Colonic mucosa (tissue), 4 donors: ENCODE measurements around the gene EMC8. TPM values are rescaled to one million over a fixed set of nuclear protein-coding genes. Genes with fewer than 3 reads are reported as not detected.

ENCODE experiments used
- DNase-seq: peaks from one replicate; pipeline ENCODE4 v3.0.0-alpha.2; 2020
- H3K27ac ChIP-seq: fragments of 200-600 bp; one replicate; pipeline ENCODE4 v1.8.0; 2021
- H3K27me3 ChIP-seq: fragments of 200-600 bp; one replicate; pipeline ENCODE4 v1.8.0; 2021
- H3K36me3 ChIP-seq: fragments of 200-600 bp; one replicate; pipeline ENCODE4 v1.8.0; 2021
- H3K4me1 ChIP-seq: fragments of 200-600 bp; one replicate; pipeline ENCODE4 v1.8.0; 2021; ENCODE audit warnings: mild to moderate bottlenecking
- H3K4me3 ChIP-seq: fragments of 200-600 bp; one replicate; pipeline ENCODE4 v1.8.0; 2021
- H3K9ac ChIP-seq, 2 donors: one replicate each; pipeline ENCODE4 v1.7.0; 2013; ENCODE audit warnings: control low read depth in 2 of 2, low read depth in 2 of 2, low read length in 2 of 2
- H3K9me3 ChIP-seq: fragments of 200-600 bp; one replicate; pipeline ENCODE4 v1.8.0; 2021
- intact Hi-C: fragments of 100-400 bp; cut with DNase I; formaldehyde crosslinking; loops from one replicate; pipeline ENCODE4 v1.14.1; 2022
- total RNA-seq, 2 donors: library from RNA; stranded (reverse); fragmentation: NEBNext Ultra II Directional in 1 of 2; extraction: Animal tissue kit (Norgen Biotek cat#: 25700) in 1 of 2; gene quantifications; one replicate each; pipeline ENCODE4 v1.2.1, GENCODE V29; 2021
- TF ChIP-seq, protein P1 (sequence below): fragments of 200-600 bp; IDR thresholded peaks from one replicate; pipeline ENCODE4 v1.8.0; 2022; ENCODE audit warnings: antibody characterized with exemption, mild to moderate bottlenecking
- donor health status: healthy.
- donor health status: DM: no; HTN: no; CAD: no.
- donor health status: DM: no; HTN: no; CAD: no.

The EMC8 gene
- total RNA-seq, 2 donors from 2014 or later, result 30.6 to 49.8 TPM

DNA sequence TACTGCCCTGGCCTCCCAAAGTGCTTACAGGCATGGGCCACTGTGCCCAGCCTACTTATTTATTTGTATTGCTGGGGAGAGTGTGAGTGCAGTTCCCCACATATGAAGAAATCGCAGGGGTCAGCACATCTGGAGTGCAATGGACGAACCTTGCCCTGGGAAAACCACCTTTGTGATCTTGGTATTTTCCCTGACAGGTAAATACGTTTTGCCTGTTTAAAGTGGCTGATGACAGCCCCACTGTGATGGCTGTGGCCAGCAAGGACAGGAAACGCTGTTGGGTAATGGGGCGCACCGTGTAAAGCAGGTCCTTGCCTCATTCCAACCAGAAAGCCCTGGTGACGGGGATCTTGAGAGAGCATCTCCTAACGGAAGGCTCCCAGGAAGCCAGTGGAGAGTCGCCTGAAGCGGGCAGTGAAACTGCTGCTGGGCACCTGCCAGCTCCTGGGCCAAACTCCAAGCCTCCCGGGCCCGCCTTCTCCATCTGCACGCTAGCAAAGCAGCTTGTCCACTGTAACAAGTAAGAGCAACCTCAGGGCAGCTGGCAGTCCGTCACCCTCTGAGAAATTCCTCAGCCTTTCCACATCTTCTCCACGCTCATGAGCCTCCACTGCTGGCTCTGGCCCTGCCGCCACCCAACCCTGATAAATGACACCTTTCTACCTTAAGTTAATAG lies 17.5 kb downstream of the EMC8 start:
- Histone ChIP-seq H3K27ac (no peak overlapping the region), H3K27me3 (no peaks in the 10 kb centered on the region), H3K4me3 (no peak overlapping the region), H3K4me1 (no peaks in the 10 kb centered on the region), H3K9ac (no peak overlapping the region), H3K36me3 (no peaks in the 10 kb centered on the region), H3K9me3 (no peaks in the 10 kb centered on the region)
- TF ChIP-seq, protein P1, sequence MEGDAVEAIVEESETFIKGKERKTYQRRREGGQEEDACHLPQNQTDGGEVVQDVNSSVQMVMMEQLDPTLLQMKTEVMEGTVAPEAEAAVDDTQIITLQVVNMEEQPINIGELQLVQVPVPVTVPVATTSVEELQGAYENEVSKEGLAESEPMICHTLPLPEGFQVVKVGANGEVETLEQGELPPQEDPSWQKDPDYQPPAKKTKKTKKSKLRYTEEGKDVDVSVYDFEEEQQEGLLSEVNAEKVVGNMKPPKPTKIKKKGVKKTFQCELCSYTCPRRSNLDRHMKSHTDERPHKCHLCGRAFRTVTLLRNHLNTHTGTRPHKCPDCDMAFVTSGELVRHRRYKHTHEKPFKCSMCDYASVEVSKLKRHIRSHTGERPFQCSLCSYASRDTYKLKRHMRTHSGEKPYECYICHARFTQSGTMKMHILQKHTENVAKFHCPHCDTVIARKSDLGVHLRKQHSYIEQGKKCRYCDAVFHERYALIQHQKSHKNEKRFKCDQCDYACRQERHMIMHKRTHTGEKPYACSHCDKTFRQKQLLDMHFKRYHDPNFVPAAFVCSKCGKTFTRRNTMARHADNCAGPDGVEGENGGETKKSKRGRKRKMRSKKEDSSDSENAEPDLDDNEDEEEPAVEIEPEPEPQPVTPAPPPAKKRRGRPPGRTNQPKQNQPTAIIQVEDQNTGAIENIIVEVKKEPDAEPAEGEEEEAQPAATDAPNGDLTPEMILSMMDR, result no peak
- intact Hi-C loops, result no loop called here
- peak; percentile 24 for DNase-seq

DNA sequence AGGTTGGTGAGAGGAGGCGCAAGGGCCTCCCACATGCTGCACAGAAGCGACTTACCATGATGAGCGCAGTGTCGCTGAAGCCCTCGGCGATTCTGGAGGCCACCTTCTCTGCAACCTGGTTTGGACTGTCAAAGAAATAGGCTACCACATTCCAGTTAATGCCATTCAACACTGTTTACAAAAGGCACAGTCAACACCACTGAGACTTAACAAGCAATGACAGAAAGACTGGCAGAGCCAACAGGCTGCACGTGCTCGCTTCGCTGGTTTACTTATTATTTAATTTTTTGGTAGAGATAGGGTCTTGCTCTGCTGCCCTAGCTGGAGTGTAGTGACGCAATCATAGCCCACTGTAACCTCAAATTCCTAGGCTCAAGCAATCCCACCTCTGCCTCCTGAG lies 18.2 kb downstream of the EMC8 start:
- intact Hi-C loops, result no loop called here
- no peak for DNase-seq
- Histone ChIP-seq H3K4me1 (no peaks in the 10 kb centered on the region), H3K9me3 (no peaks in the 10 kb centered on the region), H3K9ac (no peak overlapping the region), H3K27me3 (no peaks in the 10 kb centered on the region), H3K4me3 (no peak overlapping the region), H3K36me3 (no peaks in the 10 kb centered on the region), H3K27ac (no peak overlapping the region)
- TF ChIP-seq, protein P1, result no peak

DNA sequence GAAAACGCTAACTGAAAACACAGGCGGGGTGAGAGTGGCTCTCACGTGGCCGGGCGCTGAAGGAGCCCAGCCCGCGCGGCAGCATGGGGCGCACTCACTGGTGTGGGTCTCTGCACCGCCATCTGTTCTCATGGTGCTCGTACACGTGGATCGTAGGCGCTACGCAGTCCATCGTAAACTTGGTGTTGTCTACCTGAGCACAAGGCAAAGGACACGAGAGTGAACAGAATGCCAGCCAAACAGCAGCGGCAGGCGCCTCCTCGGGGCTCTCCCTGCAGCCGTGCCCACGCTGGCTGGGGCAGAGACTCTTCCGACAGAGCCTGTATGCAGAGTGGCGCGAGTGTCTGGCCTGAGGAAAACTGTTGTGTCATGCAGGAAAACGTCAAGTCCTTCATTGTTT lies 19.1 kb downstream of the EMC8 start:
- no peaks in the 10 kb centered on the region for H3K36me3 ChIP-seq
- H3K4me3 ChIP-seq, result no peak overlapping the region
- H3K9me3 ChIP-seq, result no peaks in the 10 kb centered on the region
- H3K4me1 ChIP-seq, result no peaks in the 10 kb centered on the region
- no peaks in the 10 kb centered on the region for H3K27me3 ChIP-seq
- H3K9ac ChIP-seq, result no peak overlapping the region
- TF ChIP-seq, protein P1, result no peak
- DNase-seq, result no peak
- intact Hi-C loops, result no loop called here
- H3K27ac ChIP-seq, result no peak overlapping the region

DNA sequence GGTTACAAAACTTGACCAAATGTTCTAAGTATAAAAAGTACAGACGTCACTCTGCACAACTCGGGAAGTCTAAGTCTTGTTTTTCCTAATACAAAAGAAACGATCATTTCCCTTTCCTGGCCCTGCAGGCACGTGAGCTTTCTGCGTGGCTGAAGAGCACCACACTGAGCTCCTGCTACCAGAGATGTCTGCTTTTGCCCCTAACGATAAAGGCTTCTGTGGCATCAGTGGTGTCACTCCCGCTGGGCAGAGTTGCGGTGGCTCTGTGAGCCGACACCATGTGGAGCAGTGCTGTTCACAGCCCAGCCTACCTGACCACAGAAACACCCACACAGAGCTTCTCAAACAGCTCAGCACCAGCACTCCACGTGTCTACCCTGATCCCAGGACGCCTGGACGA lies 20.5 kb downstream of the EMC8 start:
- Histone ChIP-seq H3K36me3 (no peaks in the 10 kb centered on the region), H3K4me1 (no peaks in the 10 kb centered on the region), H3K27ac (no peak overlapping the region), H3K9ac (no peak overlapping the region), H3K4me3 (no peak overlapping the region), H3K27me3 (no peaks in the 10 kb centered on the region), H3K9me3 (no peaks in the 10 kb centered on the region)
- intact Hi-C loops, result no loop called here
- DNase-seq, result no peak
- TF ChIP-seq, protein P1, result no peak

DNA sequence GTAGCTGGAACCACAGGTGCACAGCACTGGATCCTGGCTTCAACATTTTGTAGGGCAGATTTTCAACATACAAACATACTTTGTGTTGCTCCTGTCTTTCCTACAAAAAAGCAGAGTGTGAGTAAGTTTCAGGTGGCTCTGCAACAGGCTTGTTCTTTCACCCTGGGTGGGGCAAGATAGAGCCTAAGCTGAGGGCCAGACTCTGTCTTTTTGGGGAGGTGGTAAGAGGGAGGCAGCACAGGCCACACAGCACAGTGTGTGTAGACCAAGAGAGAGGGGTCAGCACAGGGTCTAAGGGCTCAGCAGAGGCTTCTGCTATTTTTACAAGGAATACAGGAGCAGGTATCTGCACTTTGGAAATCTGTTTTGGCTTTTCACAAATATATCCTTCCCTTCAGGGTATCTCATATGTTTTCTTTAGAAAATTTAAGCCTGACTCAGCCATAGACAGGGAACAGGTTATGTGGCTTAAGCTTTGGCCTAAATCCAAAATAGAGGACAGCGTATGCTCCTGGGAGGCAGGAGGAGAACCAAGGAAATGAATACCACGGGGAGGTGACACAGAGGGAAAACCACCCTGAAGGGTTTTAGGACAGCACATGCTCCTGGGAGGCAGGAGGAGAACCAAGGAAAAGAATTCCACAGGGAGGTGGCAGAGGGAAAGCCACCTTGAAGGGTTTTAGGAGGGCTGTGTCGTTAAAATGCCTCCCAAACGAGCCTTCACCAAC lies 21.6 kb downstream of the EMC8 start:
- Histone ChIP-seq H3K9ac (no peak overlapping the region), H3K4me1 (no peaks in the 10 kb centered on the region), H3K27me3 (no peaks in the 10 kb centered on the region), H3K36me3 (no peaks in the 10 kb centered on the region), H3K9me3 (no peaks in the 10 kb centered on the region), H3K27ac (no peak overlapping the region), H3K4me3 (no peak overlapping the region)
- intact Hi-C loops, result no loop called here
- DNase-seq, result no peak
- TF ChIP-seq, protein P1, result no peak
